ENCODE measurements around the gene FOXJ3.

Gene FOXJ3

GRCh38 chr1:42282867-42283583, 52.0 kb downstream of the FOXJ3 start:
- no peak for TF ChIP-seq CTCF (IDR thresholded peaks at IDR 0.05; ENCODE audit: low read depth, low read length)

GRCh38 chr1:42282024-42282579, 52.9 kb downstream of the FOXJ3 start:
- TF ChIP-seq CTCF (IDR thresholded peaks at IDR 0.05; ENCODE audit: low read depth, low read length): no peak
- in situ Hi-C loops (cut with HindIII; ENCODE audit: low sequenced_read_pairs): no loop called here
- DNase-seq (ENCODE audit: low read depth, low spot score): peak; percentile 15
- no peak overlapping the region for H3K4me3 ChIP-seq (ENCODE audit: low read depth, low read length)

More at GRCh38 chr1:42282867-42283583, 52.0 kb downstream of the FOXJ3 start:
- peak; percentile 39 for DNase-seq (ENCODE audit: low read depth, low spot score)
- no peak overlapping the region for H3K4me3 ChIP-seq (ENCODE audit: low read depth, low read length)
- in situ Hi-C loops (cut with HindIII; ENCODE audit: low sequenced_read_pairs): no loop called here

- DNase-seq (ENCODE audit: low read depth, low spot score): no peak
- in situ Hi-C loops (cut with HindIII; ENCODE audit: low sequenced_read_pairs): no loop called here
- TF ChIP-seq CTCF (IDR thresholded peaks at IDR 0.05; ENCODE audit: low read depth, low read length): no peak
- no peak overlapping the region for H3K4me3 ChIP-seq (ENCODE audit: low read depth, low read length)
These were observed 54.2 kb downstream of the FOXJ3 start for GRCh38 chr1:42280821-42281220.

GRCh38 chr1:42279055-42279454, 56.0 kb downstream of the FOXJ3 start:
- TF ChIP-seq CTCF (IDR thresholded peaks at IDR 0.05; ENCODE audit: low read depth, low read length): no peak
- peak; percentile 20 for DNase-seq (ENCODE audit: low read depth, low spot score)
- in situ Hi-C loops (cut with HindIII; ENCODE audit: low sequenced_read_pairs): no loop called here
- no peak overlapping the region for H3K4me3 ChIP-seq (ENCODE audit: low read depth, low read length)

GRCh38 chr1:42272920-42273319, 62.1 kb downstream of the FOXJ3 start:
- in situ Hi-C loops (cut with HindIII; ENCODE audit: low sequenced_read_pairs): no loop called here

GRCh38 chr1:42267904-42268303, 67.1 kb downstream of the FOXJ3 start:
- DNase-seq (ENCODE audit: low read depth, low spot score): no peak
- in situ Hi-C loops (cut with HindIII; ENCODE audit: low sequenced_read_pairs): no loop called here
- no peak overlapping the region for H3K4me3 ChIP-seq (ENCODE audit: low read depth, low read length)
- TF ChIP-seq CTCF (IDR thresholded peaks at IDR 0.05; ENCODE audit: low read depth, low read length): no peak

More at GRCh38 chr1:42272920-42273319, 62.1 kb downstream of the FOXJ3 start:
- TF ChIP-seq CTCF (IDR thresholded peaks at IDR 0.05; ENCODE audit: low read depth, low read length): no peak
- DNase-seq (ENCODE audit: low read depth, low spot score): no peak
- no peak overlapping the region for H3K4me3 ChIP-seq (ENCODE audit: low read depth, low read length)

All from astrocyte of the spinal cord (primary cell).